ENCODE results near the gene RIPOR3. TPM values are rescaled to one million over a fixed set of nuclear protein-coding genes. Genes with fewer than 3 reads are reported as not detected.

RIPOR3 gene
- total RNA-seq, 1 experiment from 2014 or later, result 0.46 TPM

DNA sequence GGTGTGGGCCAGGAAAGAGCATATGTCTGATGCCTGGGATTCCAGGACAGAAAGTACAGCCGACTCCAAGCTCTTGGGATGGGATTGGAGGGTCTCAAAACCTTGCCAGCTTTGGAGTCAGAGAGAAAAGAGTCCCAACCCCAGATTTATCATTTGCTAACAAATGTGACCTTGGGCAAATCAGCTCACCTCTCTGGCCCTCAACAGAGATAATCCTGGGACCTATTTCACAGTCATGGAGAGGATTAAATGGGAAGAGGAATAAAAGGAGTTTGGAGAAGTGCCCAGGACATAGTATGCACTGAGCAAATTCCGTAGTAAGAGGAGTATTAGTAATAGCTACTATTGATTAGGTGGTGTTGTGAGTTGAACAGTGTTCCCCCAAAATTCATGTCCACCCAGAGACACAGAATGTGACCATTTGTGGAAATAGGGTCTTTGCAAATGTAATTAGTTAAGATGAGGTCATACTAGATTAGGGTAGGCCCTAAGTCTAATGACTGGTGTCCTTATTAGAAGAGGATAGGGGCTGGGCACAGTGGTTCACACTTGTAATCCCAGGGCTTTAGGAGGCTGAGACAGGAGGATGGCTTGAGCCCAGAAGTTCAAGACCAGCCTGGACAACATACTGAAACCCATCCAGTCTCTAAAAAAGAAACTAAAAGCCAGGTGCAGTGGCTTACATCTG lies 17.1 kb downstream of the RIPOR3 start:
- Histone ChIP-seq H4K8ac (replicated peaks; ENCODE audit: insufficient read length, low read depth, low read length) (no peak overlapping the region), H2AK5ac (ENCODE audit: insufficient read length, low read length) (no peak overlapping the region), H3K56ac (ENCODE audit: insufficient read length, low read depth, low read length) (no peak overlapping the region), H3K23ac (ENCODE audit: insufficient read length, low read depth, low read length) (no peak overlapping the region), H4K5ac (ENCODE audit: insufficient read length, low read depth, low read length) (no peak overlapping the region), H3K27ac (ENCODE audit: insufficient read length, low read depth, low read length) (no peak overlapping the region), H3K9me3 (ENCODE audit: control insufficient read depth, low read depth, low read length) (no peaks in the 10 kb centered on the region), H3K4ac (ENCODE audit: low read depth, low read length) (no peak overlapping the region), H3K14ac (ENCODE audit: insufficient read depth, low read length) (no peak overlapping the region), H2BK15ac (ENCODE audit: low read depth, low read length) (no peak overlapping the region), H3K18ac (ENCODE audit: insufficient read length, low read depth, low read length) (no peak overlapping the region), H2BK20ac (ENCODE audit: low read depth, low read length, poor library complexity, severe bottlenecking) (no peak overlapping the region), H2BK12ac (ENCODE audit: insufficient read length, low read depth, low read length) (no peak overlapping the region), H2AFZ (ENCODE audit: low read length) (no peak overlapping the region), H3K4me2 (ENCODE audit: insufficient read depth, insufficient read length, low read length) (no peak overlapping the region), H3K79me1 (ENCODE audit: insufficient read depth, low read depth, low read length, poor library complexity, severe bottlenecking) (no peaks in the 10 kb centered on the region), H3K9ac (ENCODE audit: extremely low read depth, insufficient read length, low read length) (no peak overlapping the region), H2BK5ac (ENCODE audit: insufficient read length, low read length) (no peak overlapping the region), H3K27me3 (ENCODE audit: insufficient read depth, low read length) (no peaks in the 10 kb centered on the region), H4K20me1 (ENCODE audit: control insufficient read depth, insufficient read depth, insufficient read length) (no peaks in the 10 kb centered on the region), H3T11ph (ENCODE audit: low read length) (no peak overlapping the region), H3K79me2 (ENCODE audit: insufficient read depth, low read length) (no peaks in the 10 kb centered on the region), H3K23me2 (ENCODE audit: insufficient read length, low read depth, low read length, poor library complexity, severe bottlenecking) (no peaks in the 10 kb centered on the region), H2BK120ac (ENCODE audit: low read depth, low read length, poor library complexity, severe bottlenecking) (no peak overlapping the region), H3K4me1 (ENCODE audit: insufficient read depth, low read length) (peaks cover 6% of the 10 kb centered on the region; the same call in 1 of the 2 replicates), H4K91ac (ENCODE audit: insufficient read length, low read depth, low read length) (no peak overlapping the region)
- Mint-ChIP-seq H3K27ac (no peak overlapping the region), H3K9me3 (no peaks in the 10 kb centered on the region), H3K27me3 (ENCODE audit: low read depth) (no peaks in the 10 kb centered on the region), H3K4me3 (no peak overlapping the region), H3K4me1 (peaks cover 13% of the 10 kb centered on the region in 2 experiments), H3K36me3 (ENCODE audit: insufficient read depth in 1 of 3, low read depth in 3 of 3) (no peaks in the 10 kb centered on the region)
- TF ChIP-seq, protein P1, sequence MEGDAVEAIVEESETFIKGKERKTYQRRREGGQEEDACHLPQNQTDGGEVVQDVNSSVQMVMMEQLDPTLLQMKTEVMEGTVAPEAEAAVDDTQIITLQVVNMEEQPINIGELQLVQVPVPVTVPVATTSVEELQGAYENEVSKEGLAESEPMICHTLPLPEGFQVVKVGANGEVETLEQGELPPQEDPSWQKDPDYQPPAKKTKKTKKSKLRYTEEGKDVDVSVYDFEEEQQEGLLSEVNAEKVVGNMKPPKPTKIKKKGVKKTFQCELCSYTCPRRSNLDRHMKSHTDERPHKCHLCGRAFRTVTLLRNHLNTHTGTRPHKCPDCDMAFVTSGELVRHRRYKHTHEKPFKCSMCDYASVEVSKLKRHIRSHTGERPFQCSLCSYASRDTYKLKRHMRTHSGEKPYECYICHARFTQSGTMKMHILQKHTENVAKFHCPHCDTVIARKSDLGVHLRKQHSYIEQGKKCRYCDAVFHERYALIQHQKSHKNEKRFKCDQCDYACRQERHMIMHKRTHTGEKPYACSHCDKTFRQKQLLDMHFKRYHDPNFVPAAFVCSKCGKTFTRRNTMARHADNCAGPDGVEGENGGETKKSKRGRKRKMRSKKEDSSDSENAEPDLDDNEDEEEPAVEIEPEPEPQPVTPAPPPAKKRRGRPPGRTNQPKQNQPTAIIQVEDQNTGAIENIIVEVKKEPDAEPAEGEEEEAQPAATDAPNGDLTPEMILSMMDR (conservative IDR thresholded peaks at IDR 0.05), result no peak
- no peak for DNase-seq
- no CpG with 5 or more reads among the region's 2 CpGs for WGBS (ENCODE audit: extremely low coverage, insufficient read length, low lambda C conversion rate)
